Keratinocyte (primary cell): Measurements from ENCODE around the gene MED27.

ENCODE experiments used
- EZH2 ChIP-seq: IDR thresholded peaks from one replicate; pipeline ENCODE4 v1.6.1; 2012; ENCODE audit warnings: inconsistent platforms, mild to moderate bottlenecking, low read length, moderate library complexity
- TF ChIP-seq, protein P1 (sequence below), 3 experiments: IDR thresholded peaks in 1 of 3; conservative IDR thresholded peaks in 1 of 3; optimal IDR thresholded peaks in 1 of 3; 2 replicates in 2 of 3; 3 replicates in 1 of 3; pipeline versions ENCODE3 to v1.5.1; 2011; ENCODE audit warnings: low read length in 3 of 3, mild to moderate bottlenecking in 3 of 3, moderate library complexity in 2 of 3, control low read depth in 1 of 3, inconsistent platforms in 1 of 3; ENCODE audit not compliant: insufficient read depth in 2 of 3; ENCODE audit errors: extremely low read depth in 1 of 3

DNA sequence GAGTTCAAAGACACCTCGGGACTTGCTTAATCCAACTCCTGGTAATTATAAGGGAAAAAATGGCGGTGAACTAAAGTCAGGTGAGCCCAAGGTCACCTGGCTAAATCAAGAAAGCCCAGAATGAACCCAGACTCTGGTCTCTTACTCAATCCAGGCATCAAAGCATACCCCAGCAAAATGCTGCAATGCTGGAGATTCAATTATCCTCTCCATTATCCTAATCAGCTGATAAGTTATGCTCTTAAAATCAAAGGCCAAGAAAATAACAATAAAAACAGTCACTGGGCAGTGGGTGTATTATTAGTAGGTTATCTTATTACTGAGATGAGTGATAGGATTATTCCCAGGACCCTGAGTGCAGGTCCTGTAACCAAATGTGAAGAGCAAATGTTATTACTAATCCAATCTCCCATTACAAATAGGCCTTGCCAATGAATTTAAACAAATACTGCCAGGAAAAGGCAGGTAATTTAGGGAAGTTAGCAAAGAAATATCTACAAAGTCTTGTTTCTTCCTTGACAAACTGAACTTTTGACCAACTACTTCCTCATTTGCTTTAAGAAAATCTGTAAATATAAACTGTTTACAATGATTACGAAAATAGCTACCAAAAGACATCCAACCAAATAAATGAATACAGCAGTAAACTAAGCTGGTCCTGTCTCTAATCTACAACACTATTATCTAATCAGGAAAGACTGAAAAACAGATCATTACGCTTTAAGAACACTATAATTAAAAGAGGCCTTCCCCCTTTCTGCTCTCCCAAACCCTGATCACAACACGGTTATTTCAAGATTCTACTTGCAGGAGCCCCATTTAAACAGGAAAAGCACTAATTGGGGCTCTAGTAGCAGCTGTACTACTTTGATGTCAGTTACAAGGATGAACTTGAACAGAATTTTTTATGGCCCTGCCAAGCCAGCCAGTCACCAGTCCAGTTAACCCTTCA, 103.2 kb downstream of the MED27 start:
- TF ChIP-seq, protein P1, sequence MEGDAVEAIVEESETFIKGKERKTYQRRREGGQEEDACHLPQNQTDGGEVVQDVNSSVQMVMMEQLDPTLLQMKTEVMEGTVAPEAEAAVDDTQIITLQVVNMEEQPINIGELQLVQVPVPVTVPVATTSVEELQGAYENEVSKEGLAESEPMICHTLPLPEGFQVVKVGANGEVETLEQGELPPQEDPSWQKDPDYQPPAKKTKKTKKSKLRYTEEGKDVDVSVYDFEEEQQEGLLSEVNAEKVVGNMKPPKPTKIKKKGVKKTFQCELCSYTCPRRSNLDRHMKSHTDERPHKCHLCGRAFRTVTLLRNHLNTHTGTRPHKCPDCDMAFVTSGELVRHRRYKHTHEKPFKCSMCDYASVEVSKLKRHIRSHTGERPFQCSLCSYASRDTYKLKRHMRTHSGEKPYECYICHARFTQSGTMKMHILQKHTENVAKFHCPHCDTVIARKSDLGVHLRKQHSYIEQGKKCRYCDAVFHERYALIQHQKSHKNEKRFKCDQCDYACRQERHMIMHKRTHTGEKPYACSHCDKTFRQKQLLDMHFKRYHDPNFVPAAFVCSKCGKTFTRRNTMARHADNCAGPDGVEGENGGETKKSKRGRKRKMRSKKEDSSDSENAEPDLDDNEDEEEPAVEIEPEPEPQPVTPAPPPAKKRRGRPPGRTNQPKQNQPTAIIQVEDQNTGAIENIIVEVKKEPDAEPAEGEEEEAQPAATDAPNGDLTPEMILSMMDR (optimal IDR thresholded peaks at IDR 0.05 in 1 of 3, IDR thresholded peaks at IDR 0.05 in 1 of 3, conservative IDR thresholded peaks at IDR 0.05 in 1 of 3; ENCODE audit: extremely low read depth in 1 of 3, insufficient read depth in 2 of 3, low read length in 3 of 3): no peak
- no peak for TF ChIP-seq EZH2
